DMS 273 treated with DMSO at 0.1 percent for 48 hours (cell line): ENCODE results near the gene TPP1.

ENCODE experiments used
- DNase-seq: peaks from one replicate; lab custom pipeline; 2025; lab: John Stamatoyannopoulos, UW

Gene TPP1

DNA sequence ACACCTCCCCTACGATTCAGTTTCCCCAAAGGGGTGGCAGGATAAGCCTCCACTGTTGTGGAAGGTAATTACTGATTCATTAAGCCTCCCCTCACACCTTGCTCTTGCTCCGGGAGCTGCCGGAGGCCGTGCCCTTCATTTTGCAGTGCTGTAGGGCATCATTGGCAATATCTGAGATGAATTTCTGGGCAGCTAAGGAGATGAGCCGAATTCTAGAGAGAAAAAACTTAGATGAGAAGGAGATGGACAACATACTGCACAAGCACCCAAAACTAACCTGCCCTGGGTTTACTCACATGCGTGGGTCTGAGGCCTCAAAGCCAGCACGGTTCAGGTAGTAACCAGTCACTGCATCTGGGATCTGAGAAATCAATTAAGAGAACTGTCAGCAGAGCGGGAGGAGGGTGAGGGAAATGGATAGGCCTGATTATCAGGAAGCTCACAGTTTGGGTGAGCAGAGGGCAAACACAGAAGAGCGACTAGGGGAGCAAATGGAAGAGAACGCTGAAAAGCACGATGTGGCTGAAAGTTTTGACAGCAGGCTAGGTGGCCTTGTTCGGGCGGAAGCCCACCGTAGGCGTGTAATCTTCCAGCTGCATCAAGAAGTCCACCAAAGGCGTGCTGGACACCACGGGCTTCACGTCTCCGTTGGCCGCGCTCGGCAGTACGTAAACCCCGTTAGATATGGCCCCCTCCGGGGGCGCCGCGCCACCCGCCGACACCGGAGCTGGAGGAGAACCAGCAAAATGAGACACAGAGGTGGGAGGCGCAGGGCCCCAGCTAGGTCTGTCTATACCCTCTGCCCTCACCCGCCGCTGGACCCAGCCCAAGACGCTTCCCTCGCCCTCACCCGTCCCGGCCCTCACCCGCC lies 7.9 kb downstream of the TPP1 start:
- DNase-seq, result no peak

DNA sequence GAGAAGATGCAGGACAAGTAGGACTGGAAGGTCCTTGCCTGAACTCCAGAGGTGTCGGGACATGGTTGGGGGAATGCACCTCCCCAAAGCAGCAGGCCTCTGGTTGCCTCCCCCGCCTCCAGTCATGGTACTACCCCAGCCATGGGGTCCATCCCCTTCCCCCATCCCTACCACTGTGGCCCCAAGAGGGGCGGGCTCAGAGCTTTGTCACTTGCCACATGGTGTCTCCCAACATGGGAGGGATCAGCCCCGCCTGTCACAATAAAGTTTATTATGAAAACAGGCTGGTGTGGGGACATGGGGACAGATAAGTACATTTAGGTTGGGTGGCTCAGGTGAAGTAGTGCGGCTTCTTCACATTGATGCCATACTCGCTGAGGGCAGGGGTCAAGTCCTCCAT lies 8.6 kb downstream of the TPP1 start:
- no peak for DNase-seq

DNA sequence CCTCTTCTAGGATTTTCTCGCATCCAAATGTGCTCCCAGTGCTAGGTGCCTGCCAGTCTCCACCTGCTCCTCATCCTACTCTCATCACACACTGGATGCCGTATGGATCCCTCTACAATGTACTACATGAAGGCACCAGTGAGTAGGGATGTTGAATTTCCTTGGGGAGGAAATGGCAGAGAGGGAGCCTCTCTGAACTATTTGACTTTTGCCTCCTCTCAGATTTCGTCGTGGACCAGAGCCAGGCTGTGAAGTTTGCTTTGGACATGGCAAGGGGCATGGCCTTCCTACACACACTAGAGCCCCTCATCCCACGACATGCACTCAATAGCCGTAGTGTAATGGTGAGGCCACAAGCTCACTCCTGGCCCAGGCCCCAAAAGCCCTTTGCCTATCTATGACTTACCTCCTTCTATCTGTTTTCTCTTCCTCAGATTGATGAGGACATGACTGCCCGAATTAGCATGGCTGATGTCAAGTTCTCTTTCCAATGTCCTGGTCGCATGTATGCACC lies 9.7 kb downstream of the TPP1 start:
- no peak for DNase-seq

DNA sequence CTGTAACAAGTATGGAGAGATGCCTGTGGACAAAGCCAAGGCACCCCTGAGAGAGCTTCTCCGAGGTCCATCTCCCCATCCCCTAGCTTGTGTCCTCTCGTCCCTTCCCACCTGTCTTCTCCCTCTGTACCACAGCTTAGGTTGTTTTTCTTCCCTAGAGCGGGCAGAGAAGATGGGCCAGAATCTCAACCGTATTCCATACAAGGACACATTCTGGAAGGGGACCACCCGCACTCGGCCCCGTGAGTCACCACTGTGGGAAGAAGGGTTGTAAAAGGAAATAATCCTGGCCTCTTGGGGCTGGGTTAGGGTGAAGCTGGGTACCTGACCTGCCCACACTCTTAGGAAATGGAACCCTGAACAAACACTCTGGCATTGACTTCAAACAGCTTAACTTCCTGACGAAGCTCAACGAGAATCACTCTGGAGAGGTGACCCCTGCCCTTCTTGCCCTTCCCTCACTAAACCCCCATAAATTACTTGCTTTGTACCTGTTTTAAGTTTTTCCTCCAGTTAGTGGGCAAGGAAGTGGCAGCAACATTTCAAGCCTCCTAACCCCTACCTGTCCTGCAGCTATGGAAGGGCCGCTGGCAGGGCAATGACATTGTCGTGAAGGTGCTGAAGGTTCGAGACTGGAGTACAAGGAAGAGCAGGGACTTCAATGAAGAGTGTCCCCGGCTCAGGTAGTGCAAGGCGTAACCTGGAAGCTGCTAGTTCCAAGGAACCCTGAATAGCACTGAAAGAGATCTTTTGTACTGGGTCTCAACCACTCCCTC lies 10.3 kb downstream of the TPP1 start:
- DNase-seq, result no peak

DNA sequence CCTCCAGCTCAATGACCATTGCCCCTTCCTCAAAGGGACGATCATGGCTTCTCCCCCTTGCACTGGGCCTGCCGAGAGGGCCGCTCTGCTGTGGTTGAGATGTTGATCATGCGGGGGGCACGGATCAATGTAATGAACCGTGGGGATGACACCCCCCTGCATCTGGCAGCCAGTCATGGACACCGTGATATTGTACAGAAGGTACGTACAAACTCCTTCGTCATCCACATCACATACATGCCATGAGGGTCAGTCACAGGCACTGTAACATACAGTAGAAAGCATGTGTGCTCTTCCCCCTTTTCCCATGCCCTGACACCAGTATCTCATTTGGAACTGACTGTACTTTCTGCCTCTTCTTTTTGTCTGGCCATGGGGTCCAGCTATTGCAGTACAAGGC lies 11.2 kb downstream of the TPP1 start:
- DNase-seq, result no peak

DNA sequence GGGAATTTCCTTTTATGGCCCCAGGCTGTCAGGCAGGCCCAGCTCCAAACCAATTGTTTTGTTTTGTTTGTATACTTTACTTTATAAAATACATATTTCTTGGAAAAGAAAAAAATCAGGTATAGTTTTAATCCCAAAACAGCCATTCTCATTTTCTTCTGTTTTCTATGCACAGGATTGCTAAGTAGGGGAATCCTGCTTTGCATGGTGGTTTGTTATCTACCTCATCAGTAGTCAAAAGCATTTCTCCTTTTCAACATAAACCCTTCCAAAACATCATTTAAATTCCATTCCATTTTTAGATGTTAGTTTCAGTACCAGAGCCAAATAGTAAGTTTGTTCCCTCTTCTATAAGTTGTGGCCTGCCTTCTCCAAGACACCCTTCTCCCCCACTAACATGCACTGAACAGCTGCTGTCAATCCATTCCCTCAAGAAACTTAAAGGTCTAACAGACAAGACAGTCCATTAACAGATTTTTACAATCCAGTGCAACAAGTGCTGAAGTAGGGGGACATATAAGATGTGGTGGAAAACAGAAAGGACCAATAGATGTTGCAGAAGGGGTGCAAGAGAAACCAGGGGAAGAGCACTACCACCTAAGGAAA lies 11.9 kb downstream of the TPP1 start:
- DNase-seq, result no peak

DNA sequence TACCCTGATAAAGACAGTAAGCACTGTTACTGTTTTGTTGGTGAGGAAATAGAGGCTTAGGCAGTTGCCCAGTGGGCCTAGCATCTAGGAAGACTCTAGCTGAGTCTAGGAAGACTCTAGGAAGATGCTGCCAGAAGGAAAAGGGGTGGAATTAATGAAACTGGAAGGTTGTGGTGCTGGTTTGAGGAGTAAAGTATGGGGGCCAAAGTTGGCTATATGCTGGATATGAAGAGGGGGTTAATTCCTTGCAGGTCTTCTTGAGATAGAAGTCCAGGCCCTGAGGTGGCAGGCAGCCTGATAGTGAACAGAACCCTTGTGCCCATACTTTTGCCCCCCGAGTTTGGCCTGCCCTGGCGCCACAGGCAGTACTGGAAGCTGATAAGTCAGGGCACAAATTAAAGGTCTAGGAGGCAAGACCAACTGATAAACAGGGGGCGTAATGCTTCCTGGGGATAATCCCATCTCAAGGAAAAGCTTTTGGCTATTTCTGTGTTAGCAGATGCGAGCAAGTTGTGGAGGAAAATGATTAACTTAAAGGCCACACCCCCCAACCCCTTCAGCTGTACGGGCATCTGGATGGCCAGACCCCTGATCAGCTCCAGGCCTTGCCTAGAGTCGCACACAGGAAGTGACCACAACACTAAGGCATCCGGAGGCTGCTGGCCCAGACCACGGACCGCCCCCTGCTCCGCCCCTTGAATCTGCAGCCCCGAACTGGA lies 12.6 kb downstream of the TPP1 start:
- no peak for DNase-seq

DNA sequence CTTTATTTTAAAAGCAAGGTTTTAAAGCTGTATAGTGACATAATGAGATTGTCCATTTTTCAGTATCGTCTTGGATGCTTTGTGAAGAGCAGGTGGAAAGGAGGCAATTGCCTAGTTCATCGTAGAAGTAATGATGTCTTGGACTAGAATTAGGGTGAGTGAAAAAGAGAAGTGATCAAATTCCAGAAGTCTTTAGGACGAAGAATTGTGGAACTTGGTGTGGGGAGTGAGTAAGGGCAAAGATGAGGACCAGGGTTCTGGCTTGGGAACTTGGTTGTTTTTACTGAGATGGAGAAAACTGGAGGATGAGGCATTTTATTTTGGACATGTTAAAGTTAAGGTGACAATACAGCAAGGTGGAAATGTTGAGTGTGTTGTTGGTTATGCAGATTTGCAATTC lies 14.4 kb downstream of the TPP1 start:
- DNase-seq, result no peak

DNA sequence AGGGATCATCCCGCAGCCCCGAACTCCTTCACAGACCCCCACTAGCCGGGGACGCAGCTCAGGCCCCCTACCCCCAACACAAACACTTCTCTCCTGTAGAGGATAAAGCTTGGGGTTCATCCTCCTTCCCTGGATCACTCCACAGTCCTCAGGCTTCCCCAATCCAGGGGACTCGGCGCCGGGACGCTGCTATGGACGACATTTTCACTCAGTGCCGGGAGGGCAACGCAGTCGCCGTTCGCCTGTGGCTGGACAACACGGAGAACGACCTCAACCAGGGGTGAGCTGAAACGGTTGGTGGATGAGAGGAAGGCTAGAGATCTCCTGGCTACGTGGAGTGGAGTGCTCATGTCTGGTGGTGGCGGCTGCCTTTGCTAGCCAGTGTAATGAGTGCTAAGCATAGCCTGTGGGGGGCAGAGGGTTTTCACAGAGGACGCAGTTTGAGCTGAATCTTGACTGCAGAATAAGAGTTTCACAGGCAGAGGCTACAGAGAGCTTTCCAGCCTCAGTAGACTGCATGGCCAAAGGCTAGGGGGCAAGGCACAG lies 15.1 kb downstream of the TPP1 start:
- no peak for DNase-seq

DNA sequence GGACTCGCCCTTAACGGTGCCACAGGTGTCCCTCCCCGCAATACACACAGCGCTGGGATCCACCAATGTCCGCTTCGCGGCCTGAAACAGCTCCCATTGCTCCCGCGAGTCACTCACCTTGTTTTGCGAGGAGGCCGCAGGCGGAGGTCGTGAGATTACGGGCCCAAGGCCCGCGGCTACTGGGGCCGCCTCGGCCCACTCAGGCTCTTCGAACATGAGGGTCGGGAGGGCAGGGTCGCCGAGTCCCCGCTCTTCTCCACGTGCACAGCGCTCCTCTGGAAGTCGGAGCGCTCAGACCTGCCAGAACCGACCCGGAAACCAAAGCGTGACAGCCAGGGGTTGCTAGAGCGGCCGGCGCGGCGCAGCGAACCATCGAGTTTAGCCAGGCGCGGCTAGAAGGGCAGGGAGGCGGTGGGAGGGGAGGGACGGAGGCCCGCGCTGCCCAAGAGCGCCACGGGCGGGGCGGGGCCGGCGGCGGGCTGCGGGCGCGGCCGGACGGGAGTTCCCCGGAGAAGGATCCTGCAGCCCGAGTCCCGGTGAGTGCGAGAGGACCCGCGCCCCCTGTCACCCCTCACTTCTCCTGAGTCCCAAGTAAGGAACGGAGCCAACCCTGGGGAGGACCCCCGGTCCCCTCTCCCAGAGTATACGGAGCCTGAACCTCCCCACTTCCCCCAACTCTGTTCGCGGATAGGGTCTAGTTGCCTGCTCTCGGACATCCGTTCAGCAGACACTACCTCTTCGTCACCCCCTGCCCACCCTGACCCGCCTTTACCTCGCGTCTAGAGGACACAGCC lies 15.7 kb downstream of the TPP1 start, which contains the start of the genes ILK and RRP8:
TSS of gene ILK (plus strand) at position 488 of the 794 bp plus-strand sequence. CDS start 498 bp downstream, outside the sequence.
TSS of gene RRP8 (minus strand) at position 330 of the 794 bp plus-strand sequence. CDS start at position 216, 114 bp downstream.
- DNase-seq, result peak; percentile 23

DNA sequence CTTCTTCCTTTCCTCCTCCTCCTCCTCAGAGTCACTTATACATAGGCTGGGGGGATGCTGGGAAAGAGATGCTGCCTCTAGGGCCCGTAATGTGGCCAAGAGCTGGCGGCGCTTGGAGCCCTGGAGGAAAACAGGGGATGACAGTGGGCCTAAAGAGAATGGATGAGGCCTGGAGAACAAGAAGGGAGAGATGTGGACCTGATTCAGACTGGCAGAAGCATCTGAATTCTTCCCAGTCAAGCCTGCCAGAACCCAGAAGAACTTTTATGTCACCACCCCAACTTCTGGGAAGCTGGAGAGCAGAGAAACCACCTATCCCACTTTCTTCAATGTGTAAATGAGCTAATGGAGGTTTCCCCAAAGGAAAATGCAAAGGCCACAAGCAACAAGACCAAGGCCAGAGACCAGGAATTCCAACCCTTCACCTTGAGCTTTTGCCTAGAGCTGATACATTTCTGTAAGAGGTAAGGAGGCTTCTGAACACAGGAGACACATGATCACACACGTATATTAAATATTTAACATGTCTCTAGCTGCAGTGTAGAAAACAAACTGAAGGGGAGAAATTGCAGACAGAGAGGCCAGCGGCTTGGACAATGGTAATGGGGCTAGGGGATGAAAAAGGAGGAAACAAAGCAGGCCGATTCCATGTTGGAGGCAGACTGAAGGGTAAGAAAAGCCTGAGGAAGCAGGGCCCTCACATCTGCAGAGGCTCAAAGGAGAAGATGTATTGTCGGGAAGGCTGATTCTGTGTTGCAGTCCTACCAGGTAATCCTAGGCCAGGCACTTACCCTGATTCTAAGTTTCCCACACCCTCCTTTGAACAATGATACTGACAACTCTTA lies 16.9 kb downstream of the TPP1 start:
- no peak for DNase-seq

DNA sequence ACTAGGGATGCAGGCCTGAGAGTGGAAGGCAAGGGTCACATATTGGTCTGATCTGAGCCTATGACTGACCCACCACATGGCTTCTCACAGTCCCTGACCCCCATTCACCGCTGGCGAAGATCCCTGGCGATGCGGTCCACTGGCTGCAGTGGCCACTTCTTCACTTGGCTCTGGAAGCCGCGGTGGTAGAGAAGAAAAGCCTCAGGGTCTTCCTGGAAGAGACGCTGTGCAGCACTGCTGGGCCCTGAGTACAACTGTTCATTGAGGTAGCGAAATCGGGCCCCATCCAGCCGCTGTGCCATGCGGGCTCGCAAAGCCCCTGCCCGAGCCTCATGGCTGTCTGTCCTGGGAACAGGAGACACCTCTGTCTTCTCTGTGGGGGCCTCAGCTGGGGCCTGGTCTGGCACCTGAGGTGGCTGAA lies 18.2 kb downstream of the TPP1 start:
- no peak for DNase-seq

DNA sequence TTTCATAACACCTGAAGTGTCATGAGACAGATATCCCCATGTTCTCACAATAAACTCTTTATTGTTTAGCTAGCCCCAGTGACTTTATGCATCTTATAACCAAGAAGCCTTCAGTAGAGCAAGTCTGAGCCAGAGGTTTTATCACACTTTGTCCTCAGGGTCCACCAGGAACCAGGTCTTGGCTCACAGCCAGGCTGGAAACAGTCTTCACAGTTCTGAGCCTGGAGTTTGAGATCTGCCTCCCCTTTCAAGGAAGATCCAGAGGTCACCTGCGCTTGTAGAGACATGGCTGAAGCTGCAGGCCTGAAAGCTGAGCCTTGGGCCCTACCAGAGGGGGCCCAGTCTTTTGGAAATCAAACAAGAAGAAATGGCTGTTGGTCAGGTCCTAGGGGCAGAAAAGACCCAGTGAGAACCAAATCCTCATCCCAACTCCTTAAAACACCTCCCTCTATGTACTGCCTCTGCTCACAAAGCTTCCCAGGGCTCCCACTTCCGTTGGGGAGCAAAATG lies 19.3 kb downstream of the TPP1 start:
- no peak for DNase-seq

DNA sequence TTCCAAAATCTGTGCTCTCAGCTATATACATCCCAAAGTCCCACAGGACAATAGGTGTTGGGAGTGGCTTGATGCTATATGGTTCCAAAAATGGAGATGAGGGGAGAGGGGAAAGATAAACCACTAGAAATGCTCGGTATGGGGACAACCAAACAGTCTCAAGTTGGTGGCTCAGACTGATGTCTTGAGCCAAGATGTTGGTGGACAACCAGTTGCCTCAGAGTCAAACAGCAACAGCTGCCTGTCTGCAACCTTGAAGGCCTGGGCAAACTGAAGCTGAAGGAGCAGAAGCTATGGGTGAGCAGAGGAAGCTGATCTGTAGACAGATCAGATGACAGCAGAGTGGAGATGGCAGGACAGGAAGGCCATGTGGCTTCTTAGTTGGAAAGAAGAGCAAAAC lies 19.8 kb downstream of the TPP1 start:
- DNase-seq, result no peak

DNA sequence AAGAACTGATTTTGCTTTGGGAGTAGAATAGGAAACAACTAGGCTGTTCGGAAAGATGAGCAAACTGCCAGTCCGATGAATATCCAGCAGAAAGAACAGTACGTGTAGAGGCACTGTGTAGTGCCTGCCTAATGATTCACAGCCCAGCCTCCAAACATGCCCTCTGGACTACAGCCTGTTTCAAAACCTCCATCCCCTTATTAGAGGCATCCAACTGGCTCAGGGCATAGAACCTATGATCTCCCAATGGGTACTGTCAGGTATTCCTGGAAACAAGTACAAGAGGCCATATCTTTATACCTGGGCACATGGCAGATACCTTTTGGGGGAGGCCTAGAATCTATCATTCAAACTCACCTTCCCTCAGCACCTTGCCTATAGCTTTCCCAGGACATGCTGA lies 20.7 kb downstream of the TPP1 start:
- DNase-seq, result no peak

DNA sequence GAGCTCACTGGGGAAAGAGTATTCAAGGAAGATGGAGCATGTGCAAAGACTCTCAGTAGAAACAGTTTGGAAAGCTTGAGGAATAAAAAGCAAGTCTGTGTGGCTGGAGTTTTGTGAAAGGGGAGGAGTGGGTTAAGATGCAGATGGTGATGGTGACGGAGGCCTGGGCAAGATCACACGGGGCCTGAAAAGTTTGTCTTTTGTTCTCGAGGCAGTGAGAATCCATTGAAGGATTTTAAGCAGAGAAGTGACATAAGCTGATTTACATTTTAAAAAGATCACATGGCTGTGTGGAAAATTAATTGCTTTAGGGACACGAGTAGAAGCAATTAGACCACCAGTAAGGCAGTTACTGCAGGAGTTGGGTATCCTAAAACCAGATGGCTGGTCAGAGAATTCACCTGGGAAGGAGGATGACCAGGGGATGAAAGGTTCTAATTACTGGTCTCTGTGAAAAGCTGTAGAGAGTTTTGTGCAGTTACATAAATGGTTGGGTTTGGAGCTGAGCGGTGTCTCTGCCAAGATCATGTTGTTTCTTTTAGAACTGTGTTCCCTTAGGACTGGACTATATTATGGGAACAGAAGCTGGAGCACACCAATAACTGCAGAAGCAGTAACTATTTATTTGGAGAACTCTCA lies 22.9 kb downstream of the TPP1 start:
- no peak for DNase-seq

DNA sequence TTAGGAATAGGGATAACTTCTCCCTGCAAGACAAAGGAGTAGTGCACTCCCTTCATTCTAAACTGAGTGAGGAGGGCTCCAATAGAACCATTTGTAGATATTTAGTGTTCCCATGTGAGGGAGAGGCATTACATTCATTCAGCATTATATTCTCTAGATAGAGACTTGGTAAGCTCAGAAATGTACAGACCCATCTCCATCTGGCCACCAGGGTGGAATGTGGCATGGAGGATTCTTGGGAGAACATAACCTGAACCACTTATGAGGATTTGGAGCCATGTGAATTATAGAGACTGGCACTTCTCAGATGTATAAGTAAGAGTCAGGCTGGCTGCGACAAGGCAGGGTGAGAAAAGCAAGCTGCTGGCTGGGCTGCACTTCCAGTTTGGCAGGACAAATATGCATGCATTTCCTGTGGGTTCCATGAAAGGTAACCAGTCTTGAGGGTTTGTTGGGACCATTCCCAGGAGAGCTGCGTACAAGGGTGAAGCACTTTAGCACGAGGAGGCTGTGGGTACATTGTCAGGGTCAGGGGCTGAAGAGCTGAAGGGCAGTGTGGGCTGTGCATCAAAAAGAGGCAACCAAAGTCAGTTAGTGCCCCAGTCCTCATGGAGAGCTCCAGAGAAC lies 25.0 kb downstream of the TPP1 start:
- DNase-seq, result no peak

DNA sequence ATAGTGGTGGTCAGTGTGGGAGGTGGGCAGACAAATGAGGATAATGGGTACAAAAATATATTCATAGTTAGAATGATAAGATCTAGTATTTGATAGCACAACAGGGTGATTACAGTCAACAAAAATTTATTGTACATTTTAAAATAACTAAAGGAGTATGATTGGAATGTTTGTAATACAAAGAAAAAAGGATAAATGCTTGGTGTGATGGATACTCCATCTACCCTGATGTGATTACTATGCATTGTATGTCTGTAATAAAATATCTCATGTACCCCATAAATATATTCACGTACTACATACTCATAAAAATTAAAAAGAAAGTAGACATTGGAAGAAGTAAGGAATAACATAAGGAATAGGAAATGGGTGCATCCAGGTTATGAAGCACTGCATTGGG lies 31.2 kb downstream of the TPP1 start:
- no peak for DNase-seq
